Activated CD4-positive, alpha-beta memory T cell treated with anti-CD3 and anti-CD28 coated beads for 36 hours (primary cell): ENCODE measurements around the gene SPIB. TPM values are rescaled to one million over a fixed set of nuclear protein-coding genes. Genes with fewer than 3 reads are reported as not detected.
A peak's percentile ranks its signal among the peaks of the same experiment; 100 is the strongest.

Experiments
- CTCF ChIA-PET: fragments of 350-600 bp; sonication (Branson Sonifier 250); formaldehyde crosslinking; loops from one replicate; lab custom pipeline; 2021; ENCODE audit warnings: antibody characterized with exemption, inconsistent platforms; lab: Charles Lee
- POLR2A ChIA-PET: fragments of 350-600 bp; sonication (Branson Sonifier 250); formaldehyde crosslinking; loops from one replicate; lab custom pipeline; 2021; ENCODE audit warnings: antibody characterized with exemption; lab: Charles Lee
- DNase-seq: peaks from one replicate; pipeline ENCODE4 v3.0.0-alpha.2; 2020
- H3K27ac Mint-ChIP-seq: one replicate; pipeline ENCODE4 v1.8.0; 2021; ENCODE audit warnings: mixed read lengths
- H3K27me3 Mint-ChIP-seq: one replicate; pipeline ENCODE4 v1.8.0; 2021; ENCODE audit warnings: mixed read lengths
- H3K36me3 Mint-ChIP-seq: one replicate; pipeline ENCODE4 v1.8.0; 2021; ENCODE audit warnings: mixed read lengths
- H3K4me1 Mint-ChIP-seq: one replicate; pipeline ENCODE4 v1.8.0; 2021; ENCODE audit warnings: low read depth, mixed read lengths
- H3K4me3 Mint-ChIP-seq: one replicate; pipeline ENCODE4 v1.8.0; 2021; ENCODE audit warnings: mild to moderate bottlenecking, mixed read lengths
- H3K9me3 Mint-ChIP-seq: one replicate; pipeline ENCODE4 v1.8.0; 2021; ENCODE audit warnings: mixed read lengths
- intact Hi-C: fragments of 100-400 bp; cut with micrococcal nuclease; formaldehyde crosslinking; loops from one replicate; pipeline ENCODE4 v1.15.1; 2023
- total RNA-seq, 2 experiments: library from RNA; stranded (reverse); gene quantifications; one replicate each; pipeline ENCODE4 v1.2.3, GENCODE V29; 2021

Gene SPIB
- total RNA-seq, 2 experiments from 2014 or later: 0.45 to 0.80 TPM

- no peak for DNase-seq
- intact Hi-C loops: no loop called here
- no peak overlapping the region for H3K4me3 Mint-ChIP-seq
- POLR2A ChIA-PET: no interaction called here
- CTCF ChIA-PET: no interaction called here
- no peaks in the 10 kb centered on the region for H3K36me3 Mint-ChIP-seq
- H3K27ac Mint-ChIP-seq: no peak overlapping the region
- peaks cover 2% of the 10 kb centered on the region for H3K27me3 Mint-ChIP-seq
- no peaks in the 10 kb centered on the region for H3K9me3 Mint-ChIP-seq
- no peaks in the 10 kb centered on the region for H3K4me1 Mint-ChIP-seq
Observed at GRCh38 chr19:50451223-50451534, 32.4 kb downstream of the SPIB start.

GRCh38 chr19:50453243-50453642, 34.5 kb downstream of the SPIB start:
- Mint-ChIP-seq H3K36me3 (no peaks in the 10 kb centered on the region), H3K27ac (no peak overlapping the region), H3K4me3 (no peak overlapping the region), H3K27me3 (peaks cover 14% of the 10 kb centered on the region), H3K4me1 (no peaks in the 10 kb centered on the region), H3K9me3 (no peaks in the 10 kb centered on the region)
- ChIA-PET POLR2A (no interaction called here), CTCF (no interaction called here)
- intact Hi-C loops: no loop called here
- DNase-seq: no peak

- Mint-ChIP-seq H3K27me3 (peaks cover 29% of the 10 kb centered on the region), H3K4me1 (peaks cover 8% of the 10 kb centered on the region), H3K36me3 (no peaks in the 10 kb centered on the region), H3K27ac (no peak overlapping the region), H3K4me3 (no peak overlapping the region), H3K9me3 (no peaks in the 10 kb centered on the region)
- intact Hi-C loops: no loop called here
- ChIA-PET CTCF (interaction anchor here (0.7 kb wide), 1 partner anchor 152 kb away, joined by 3 read pairs; no protein-coding TSS in a partner anchor), POLR2A (no interaction called here)
- DNase-seq: no peak
Observed at GRCh38 chr19:50455992-50456391, 37.3 kb downstream of the SPIB start.

- Mint-ChIP-seq H3K27me3 (peaks cover 34% of the 10 kb centered on the region), H3K4me3 (no peak overlapping the region)
- CTCF ChIA-PET: interaction anchor here (1.2 kb wide), 1 partner anchor 100 kb away, joined by 3 read pairs; no protein-coding TSS in a partner anchor
Observed at GRCh38 chr19:50457300-50457699, 38.6 kb downstream of the SPIB start.

GRCh38 chr19:50458396-50459066, 39.8 kb downstream of the SPIB start:
- Mint-ChIP-seq H3K27me3 (peaks cover 39% of the 10 kb centered on the region), H3K27ac (no peak overlapping the region), H3K36me3 (no peaks in the 10 kb centered on the region), H3K4me3 (no peak overlapping the region), H3K9me3 (no peaks in the 10 kb centered on the region), H3K4me1 (peaks cover 13% of the 10 kb centered on the region)
- CTCF ChIA-PET: interaction anchor here (1.0 kb wide), 1 partner anchor 43 kb away, joined by 4 read pairs; no protein-coding TSS in a partner anchor
- intact Hi-C loops: no loop called here
- POLR2A ChIA-PET: no interaction called here
- no peak for DNase-seq

More at GRCh38 chr19:50457300-50457699, 38.6 kb downstream of the SPIB start:
- Mint-ChIP-seq H3K4me1 (peaks cover 13% of the 10 kb centered on the region), H3K9me3 (no peaks in the 10 kb centered on the region), H3K36me3 (no peaks in the 10 kb centered on the region), H3K27ac (no peak overlapping the region)
- DNase-seq: no peak
- intact Hi-C loops: no loop called here
- POLR2A ChIA-PET: no interaction called here

GRCh38 chr19:50459067-50459456, 40.3 kb downstream of the SPIB start:
- intact Hi-C loops: no loop called here
- no peaks in the 10 kb centered on the region for H3K36me3 Mint-ChIP-seq
- ChIA-PET CTCF (no interaction called here), POLR2A (no interaction called here)
- no peaks in the 10 kb centered on the region for H3K9me3 Mint-ChIP-seq
- peaks cover 39% of the 10 kb centered on the region for H3K27me3 Mint-ChIP-seq
- no peak overlapping the region for H3K27ac Mint-ChIP-seq
- no peak overlapping the region for H3K4me3 Mint-ChIP-seq
- H3K4me1 Mint-ChIP-seq: peaks cover 13% of the 10 kb centered on the region
- no peak for DNase-seq

- Mint-ChIP-seq H3K9me3 (no peaks in the 10 kb centered on the region), H3K27ac (no peak overlapping the region), H3K36me3 (no peaks in the 10 kb centered on the region), H3K27me3 (peaks cover 39% of the 10 kb centered on the region), H3K4me1 (peaks cover 13% of the 10 kb centered on the region), H3K4me3 (no peak overlapping the region)
- DNase-seq: no peak
- ChIA-PET CTCF (interaction anchor here (1.1 to 4.8 kb wide), 9 partner anchors 10 to 126 kb away, joined by 3 to 54 read pairs (median 6); partner anchors contain the start of gene POLD1), POLR2A (no interaction called here)
- intact Hi-C loops: loop anchor here (2.0 to 5.0 kb wide), 2 partner anchors 42 to 207 kb away; partner anchors contain the start of gene SPIB
Observed at GRCh38 chr19:50459638-50460037, 40.9 kb downstream of the SPIB start.

- H3K9me3 Mint-ChIP-seq: no peaks in the 10 kb centered on the region
- ChIA-PET CTCF (interaction anchor here (0.6 to 4.8 kb wide), 23 partner anchors 10 to 242 kb away, joined by 3 to 54 read pairs (median 5); partner anchors contain the start of gene POLD1), POLR2A (interaction anchor here (1.3 kb wide), 1 partner anchor 103 kb away, joined by 10 read pairs; no protein-coding TSS in a partner anchor)
- no peaks in the 10 kb centered on the region for H3K36me3 Mint-ChIP-seq
- H3K4me3 Mint-ChIP-seq: no peak overlapping the region
- peaks cover 36% of the 10 kb centered on the region for H3K27me3 Mint-ChIP-seq
- intact Hi-C loops: loop anchor here (2.0 to 5.0 kb wide), 2 partner anchors 43 to 207 kb away; partner anchors contain the start of gene SPIB
- DNase-seq: peak; percentile 47
- no peak overlapping the region for H3K27ac Mint-ChIP-seq
- peaks cover 13% of the 10 kb centered on the region for H3K4me1 Mint-ChIP-seq
Observed at GRCh38 chr19:50460161-50460765, 41.5 kb downstream of the SPIB start.

GRCh38 chr19:50461066-50461875, 42.5 kb downstream of the SPIB start:
- H3K4me3 Mint-ChIP-seq: no peak overlapping the region

GRCh38 chr19:50462970-50463369, 44.2 kb downstream of the SPIB start:
- Mint-ChIP-seq H3K27ac (no peak overlapping the region), H3K9me3 (no peaks in the 10 kb centered on the region), H3K36me3 (no peaks in the 10 kb centered on the region), H3K4me3 (no peak overlapping the region), H3K4me1 (peaks cover 13% of the 10 kb centered on the region), H3K27me3 (peaks cover 26% of the 10 kb centered on the region)
- ChIA-PET POLR2A (no interaction called here), CTCF (interaction anchor here (0.6 to 4.8 kb wide), 7 partner anchors 13 to 211 kb away, joined by 3 to 54 read pairs (median 3); no protein-coding TSS in a partner anchor)
- no peak for DNase-seq
- intact Hi-C loops: loop anchor here (5.0 kb wide), 1 partner anchor 46 kb away; the partner anchor contains the start of gene SPIB

More at GRCh38 chr19:50461066-50461875, 42.5 kb downstream of the SPIB start:
- intact Hi-C loops: loop anchor here (1.0 to 5.0 kb wide), 4 partner anchors 44 to 208 kb away; partner anchors contain the start of gene SPIB
- ChIA-PET POLR2A (interaction anchor here (0.9 to 1.3 kb wide), 2 partner anchors 104 to 126 kb away, joined by 3 to 10 read pairs; no protein-coding TSS in a partner anchor), CTCF (interaction anchor here (0.7 to 4.8 kb wide), 25 partner anchors 11 to 243 kb away, joined by 3 to 54 read pairs (median 5); partner anchors contain the start of gene POLD1)
- no peak overlapping the region for H3K27ac Mint-ChIP-seq
- DNase-seq: peak; percentile 80
- peaks cover 36% of the 10 kb centered on the region for H3K27me3 Mint-ChIP-seq
- no peaks in the 10 kb centered on the region for H3K9me3 Mint-ChIP-seq
- no peaks in the 10 kb centered on the region for H3K36me3 Mint-ChIP-seq
- peaks cover 13% of the 10 kb centered on the region for H3K4me1 Mint-ChIP-seq

GRCh38 chr19:50464348-50464747, 45.6 kb downstream of the SPIB start:
- intact Hi-C loops: loop anchor here (5.0 kb wide), 1 partner anchor 47 kb away; the partner anchor contains the start of gene SPIB
- H3K4me1 Mint-ChIP-seq: peaks cover 13% of the 10 kb centered on the region
- DNase-seq: no peak
- ChIA-PET POLR2A (no interaction called here), CTCF (interaction anchor here (0.8 to 4.8 kb wide), 3 partner anchors 95 to 212 kb away, joined by 4 to 54 read pairs (median 4); no protein-coding TSS in a partner anchor)
- H3K36me3 Mint-ChIP-seq: no peaks in the 10 kb centered on the region
- no peaks in the 10 kb centered on the region for H3K9me3 Mint-ChIP-seq
- H3K27me3 Mint-ChIP-seq: peaks cover 23% of the 10 kb centered on the region
- no peak overlapping the region for H3K27ac Mint-ChIP-seq
- H3K4me3 Mint-ChIP-seq: no peak overlapping the region
